SU-DHL-6 (cell line): ENCODE measurements around the gene CLEC18A.
"Not testable (repeated sequence)": the region's sequence is repeated elsewhere in the genome, so short reads cannot be mapped to it uniquely, and the experiment has no call there.

Experiments
- H2AFZ ChIP-seq: fragments of 200-600 bp; sonication (generic); 2 replicates; pipeline ENCODE4 v1.6.1; 2014; ENCODE audit warnings: low read depth, mild to moderate bottlenecking, moderate library complexity, mixed read lengths, antibody characterized with exemption, low read length; ENCODE audit not compliant: severe bottlenecking
- H3F3A ChIP-seq: fragments of 200-600 bp; shearing (Covaris generic); 2 replicates; pipeline ENCODE4 v1.6.0; 2016; ENCODE audit warnings: antibody characterized with exemption, mild to moderate bottlenecking; ENCODE audit not compliant: insufficient read depth
- H3K27ac ChIP-seq: fragments of 200-600 bp; sonication (generic); 2 replicates; pipeline ENCODE4 v1.5.1; 2016; ENCODE audit warnings: low read depth, mild to moderate bottlenecking, low read length, moderate library complexity, mixed read lengths
- H3K27me3 ChIP-seq: fragments of 200-600 bp; sonication (generic), shearing (Covaris generic); 2 replicates; pipeline ENCODE4 v1.6.0; 2014; ENCODE audit warnings: mild to moderate bottlenecking, low read length
- H3K36me3 ChIP-seq: fragments of 200-600 bp; sonication (generic); 2 replicates; pipeline ENCODE4 v1.6.1; 2014; ENCODE audit warnings: mild to moderate bottlenecking, low read length, mixed read lengths
- H3K4me2 ChIP-seq: fragments of 300-600, 200-600 bp; shearing (Covaris generic), sonication (generic); 2 replicates; pipeline ENCODE4 v1.6.0; 2014; ENCODE audit warnings: low read length, low read depth, mild to moderate bottlenecking; ENCODE audit not compliant: poor library complexity, severe bottlenecking
- H3K4me3 ChIP-seq: fragments of 200-600 bp; sonication (generic); 2 replicates; pipeline ENCODE4 v1.5.1; 2014; ENCODE audit warnings: antibody characterized with exemption, low read length, mild to moderate bottlenecking, mixed read lengths; ENCODE audit not compliant: insufficient read depth, poor library complexity, severe bottlenecking
- H3K79me2 ChIP-seq: fragments of 200-600 bp; sonication (generic); 2 replicates; pipeline ENCODE4 v1.6.1; 2014; ENCODE audit warnings: mild to moderate bottlenecking, low read length, moderate library complexity; ENCODE audit not compliant: insufficient read depth
- H3K9ac ChIP-seq: fragments of 200-600 bp; sonication (generic); 2 replicates; pipeline ENCODE4 v1.7.0; 2014; ENCODE audit warnings: mild to moderate bottlenecking, low read length
- H3K9me2 ChIP-seq: fragments of 200-600 bp; sonication (generic); replicated peaks from 2 replicates; pipeline ENCODE4 v1.6.1; 2014; ENCODE audit warnings: low read length; ENCODE audit not compliant: insufficient read depth
- H3K9me3 ChIP-seq: fragments of 200-600 bp; sonication (generic); 2 replicates; pipeline ENCODE4 v1.6.1; 2014; ENCODE audit warnings: low read length, mixed read lengths; ENCODE audit not compliant: insufficient read depth
- H4K20me1 ChIP-seq: fragments of 200-600 bp; sonication (generic); 2 replicates; pipeline ENCODE4 v1.6.1; 2014; ENCODE audit warnings: low read depth, mild to moderate bottlenecking, antibody characterized with exemption, low read length, moderate library complexity, mixed read lengths

The CLEC18A gene

GRCh38 chr16:70012951-70013350, 61.8 kb downstream of the CLEC18A start:
- not testable (repeated sequence) for H3K9me3 ChIP-seq, H4K20me1 ChIP-seq, H3K36me3 ChIP-seq

More at GRCh38 chr16:70012951-70013350, 61.8 kb downstream of the CLEC18A start:
- not testable (repeated sequence) for H3K9ac ChIP-seq, H3K9me2 ChIP-seq, H3K27ac ChIP-seq, H3K79me2 ChIP-seq, H3K27me3 ChIP-seq, H3K4me2 ChIP-seq, H3F3A ChIP-seq, H3K4me3 ChIP-seq, H2AFZ ChIP-seq
